Kidney (tissue), 14 donors: Measurements from ENCODE around the gene KCNMB3. TPM values are rescaled to one million over a fixed set of nuclear protein-coding genes. Genes with fewer than 3 reads are reported as not detected.
"Not testable (repeated sequence)": the region's sequence is repeated elsewhere in the genome, so short reads cannot be mapped to it uniquely, and the experiment has no call there.

Experiments used
- DNase-seq, 5 donors: peaks; one replicate each; pipeline ENCODE4 v3.0.0-alpha.2; 2013 to 2020
- FAIRE-seq: peaks from 2 replicates; lab custom pipeline; 2012; peaks lifted over from hg19 to GRCh38; lab: Jason Lieb, UNC
- H3K27ac ChIP-seq, 2 donors: one replicate each; pipeline ENCODE4 v1.7.0; 2013; ENCODE audit warnings: low read depth in 2 of 2, low read length in 2 of 2, inconsistent platforms in 1 of 2
- H3K27me3 ChIP-seq: one replicate; pipeline ENCODE4 v1.7.1; 2013; ENCODE audit warnings: low read length, inconsistent platforms; ENCODE audit not compliant: control insufficient read depth, insufficient read depth
- H3K36me3 ChIP-seq, 3 donors: one replicate each; pipeline versions ENCODE4 v1.7.0 to v1.7.1; 2013; ENCODE audit warnings: low read length in 3 of 3, control low read depth in 1 of 3, inconsistent platforms in 1 of 3; ENCODE audit not compliant: insufficient read depth in 3 of 3, control insufficient read depth in 2 of 3
- H3K4me1 ChIP-seq, 3 donors: one replicate each; pipeline versions ENCODE4 v1.7.0 to v1.7.1; 2013; ENCODE audit warnings: low read length in 3 of 3, inconsistent platforms in 1 of 3, low read depth in 1 of 3; ENCODE audit not compliant: control insufficient read depth in 2 of 3, insufficient read depth in 2 of 3
- H3K4me3 ChIP-seq, 3 donors: one replicate each; pipeline versions ENCODE4 v1.7.0 to v1.8.1; 2013; ENCODE audit warnings: low read length in 3 of 3, control low read depth in 1 of 3, inconsistent platforms in 1 of 3
- H3K9ac ChIP-seq, 3 donors: one replicate each; pipeline versions ENCODE4 v1.7.0 to v1.7.1; 2013; ENCODE audit warnings: low read length in 3 of 3, control low read depth in 1 of 3, inconsistent platforms in 1 of 3
- H3K9me3 ChIP-seq, 3 donors: one replicate each; pipeline versions ENCODE4 v1.7.0 to v1.7.1; 2013; ENCODE audit warnings: low read length in 3 of 3, control low read depth in 1 of 3, inconsistent platforms in 1 of 3; ENCODE audit not compliant: control insufficient read depth in 2 of 3, insufficient read depth in 1 of 3
- CTCF ChIP-seq: IDR thresholded peaks from 3 replicates; pipeline ENCODE4 v1.5.1; 2012; ENCODE audit warnings: mild to moderate bottlenecking, moderate library complexity, borderline replicate concordance; ENCODE audit not compliant: insufficient read depth; ENCODE audit errors: extremely low read depth
- intact Hi-C: fragments of 100-400 bp; cut with DNase I; formaldehyde crosslinking; loops from one replicate; pipeline ENCODE4 v1.11.1; 2022
- polyA plus RNA-seq: library from polyadenylated mRNA; stranded (reverse); fragments of 350-450 nt; fragmentation: Illumina TruSeq; extraction: RNeasy Lipid Tissue Mini Kit (QIAGEN cat#74804); gene quantifications from one replicate; pipeline ENCODE4 v1.2.3, GENCODE V29; 2014; ENCODE audit warnings: low read depth, low replicate concordance; ENCODE audit not compliant: insufficient read depth
- total RNA-seq: library from RNA; stranded (reverse); fragmentation: NEBNext Ultra II Directional; extraction: Animal tissue kit (Norgen Biotek cat#: 25700); gene quantifications from one replicate; pipeline ENCODE4 v1.2.1, GENCODE V29; 2021
- donor health status: control.
- donor health status: control.
- donor health status: control.
- donor health status: control.
- donor health status: control.
- donor health status: DM: yes; HTN: yes; CAD: no.
- donor health status: Normal renal cell carcinoma (clear cell type).

Gene KCNMB3
- total and polyA plus RNA-seq, 2 donors from 2014 or later = 1.7 to 3.7 TPM

- DNase-seq, intact Hi-C loops: not testable (repeated sequence)
These were observed 35.4 kb downstream of the KCNMB3 start for GRCh38 chr3:179215550-179215949.

GRCh38 chr3:179200790-179201189, 50.1 kb downstream of the KCNMB3 start:
- Histone ChIP-seq H3K36me3 (peaks cover 0 to 12% (median 5%) of the 10 kb centered on the region in 3 donors), H3K4me1 (no peaks in the 10 kb centered on the region), H3K9me3 (no peaks in the 10 kb centered on the region), H3K27me3 (no peaks in the 10 kb centered on the region), H3K9ac (no peak overlapping the region), H3K27ac (no peak overlapping the region), H3K4me3 (no peak overlapping the region)
- no peak for FAIRE-seq
- no peak for DNase-seq
- TF ChIP-seq CTCF = no peak
- intact Hi-C loops = no loop called here

More at GRCh38 chr3:179215550-179215949, 35.4 kb downstream of the KCNMB3 start:
- FAIRE-seq, H3K4me3 ChIP-seq, H3K4me1 ChIP-seq, H3K9me3 ChIP-seq, H3K27ac ChIP-seq, H3K36me3 ChIP-seq, H3K27me3 ChIP-seq, H3K9ac ChIP-seq: not testable (repeated sequence)

- Histone ChIP-seq H3K9ac (no peak overlapping the region), H3K36me3 (peaks cover 0 to 5% (median 0%) of the 10 kb centered on the region in 3 donors), H3K4me1 (peaks cover 0 to 5% (median 0%) of the 10 kb centered on the region in 3 donors), H3K4me3 (no peak overlapping the region), H3K27me3 (no peaks in the 10 kb centered on the region), H3K27ac (no peak overlapping the region), H3K9me3 (no peaks in the 10 kb centered on the region)
- FAIRE-seq (no peak), DNase-seq (peak in 1 of 5 donors; percentile 31)
- no peak for TF ChIP-seq CTCF
- intact Hi-C loops = no loop called here
These were observed 54.2 kb downstream of the KCNMB3 start for GRCh38 chr3:179196700-179197099.

- FAIRE-seq (peak; percentile 44), DNase-seq (peak in 1 of 5 donors; percentile 12)
- no peak overlapping the region for H3K27ac ChIP-seq
- no peak for TF ChIP-seq CTCF
- intact Hi-C loops = no loop called here
- H3K4me1 ChIP-seq = peaks cover 0 to 5% (median 0%) of the 10 kb centered on the region in 3 donors
- no peak overlapping the region for H3K4me3 ChIP-seq
- H3K36me3 ChIP-seq = peaks cover 0 to 5% (median 0%) of the 10 kb centered on the region in 3 donors
- no peak overlapping the region for H3K9ac ChIP-seq
- H3K9me3 ChIP-seq = no peaks in the 10 kb centered on the region
- H3K27me3 ChIP-seq = no peaks in the 10 kb centered on the region
These were observed 54.8 kb downstream of the KCNMB3 start for GRCh38 chr3:179196098-179196497.
